HEK293T (cell line): ENCODE results near the gene ZYG11A.

Source experiments
- FOXA1 ChIP-seq: fragments of 450-650 bp; IDR thresholded peaks from 2 replicates; pipeline ENCODE4 v1.6.1; 2016; ENCODE audit warnings: mild to moderate bottlenecking
- NFRKB ChIP-seq: fragments of 450-650 bp; IDR thresholded peaks from 2 replicates; pipeline ENCODE4 v1.6.1; 2016; ENCODE audit warnings: mild to moderate bottlenecking, moderate library complexity
- SP1 ChIP-seq: fragments of 450-650 bp; IDR thresholded peaks from 2 replicates; pipeline ENCODE4 v1.6.1; 2017
- TARDBP ChIP-seq: fragments of 450-650 bp; IDR thresholded peaks from 2 replicates; pipeline ENCODE4 v1.6.1; 2016
- ZNF384 ChIP-seq: fragments of 450-650 bp; IDR thresholded peaks from 2 replicates; pipeline ENCODE4 v1.6.1; 2016

- TF ChIP-seq TARDBP = no peak
- no peak for TF ChIP-seq SP1
- no peak for TF ChIP-seq NFRKB
- no peak for TF ChIP-seq ZNF384
- no peak for TF ChIP-seq FOXA1
These were observed 57.8 kb downstream of the ZYG11A start for GRCh38 chr1:52900402-52900801.
